ENCODE measurements around the gene AHSG.

- TF ChIP-seq CTCF (IDR thresholded peaks at IDR 0.05), result no peak
- no peak for TF ChIP-seq POLR2A (IDR thresholded peaks at IDR 0.05)
- no peak for TF ChIP-seq POLR2AphosphoS5 (IDR thresholded peaks at IDR 0.05)
Measured at GRCh38 chr3:186620213-186621092, 7.6 kb downstream of the AHSG start.

Measured in prostate gland (tissue), 2 donors.